Activated naive CD8-positive, alpha-beta T cell treated with anti-CD3 and anti-CD28 coated beads for 36 hours (primary cell): ENCODE measurements around the gene COQ5. TPM values are rescaled to one million over a fixed set of nuclear protein-coding genes. Genes with fewer than 3 reads are reported as not detected.
A peak's percentile ranks its signal among the peaks of the same experiment; 100 is the strongest.
"Not testable (repeated sequence)": the region's sequence is repeated elsewhere in the genome, so short reads cannot be mapped to it uniquely, and the experiment has no call there.

Experiments used
- DNase-seq: peaks from one replicate; pipeline ENCODE4 v3.0.0; 2021
- H3K27ac Mint-ChIP-seq: one replicate; pipeline ENCODE4 v1.8.0; 2022; ENCODE audit warnings: mild to moderate bottlenecking, moderate library complexity, mixed read lengths
- H3K27me3 Mint-ChIP-seq: one replicate; pipeline ENCODE4 v1.8.0; 2022; ENCODE audit warnings: mild to moderate bottlenecking, mixed read lengths
- H3K36me3 Mint-ChIP-seq: one replicate; pipeline ENCODE4 v1.8.0; 2021; ENCODE audit warnings: mild to moderate bottlenecking, mixed read lengths
- H3K4me1 Mint-ChIP-seq: one replicate; pipeline ENCODE4 v1.8.0; 2021; ENCODE audit warnings: mixed read lengths
- H3K4me3 Mint-ChIP-seq: one replicate; pipeline ENCODE4 v1.8.0; 2022; ENCODE audit warnings: mild to moderate bottlenecking, moderate library complexity, mixed read lengths
- H3K9me3 Mint-ChIP-seq: one replicate; pipeline ENCODE4 v1.8.0; 2022; ENCODE audit warnings: mixed read lengths
- total RNA-seq, 2 experiments: library from RNA; stranded (reverse); gene quantifications; one replicate each; pipeline ENCODE4 v1.2.3, GENCODE V29; 2021

The COQ5 gene
- total RNA-seq, 2 experiments from 2014 or later, result 35.0 to 35.6 TPM

GRCh38 chr12:120497524-120498150, 31.3 kb downstream of the COQ5 start:
- DNase-seq, result no peak
- Mint-ChIP-seq H3K4me1 (peaks cover 22% of the 10 kb centered on the region), H3K4me3 (peak overlapping the region; percentile 97), H3K27me3 (no peaks in the 10 kb centered on the region), H3K27ac (peak overlapping the region; percentile 32), H3K36me3 (peaks cover 26% of the 10 kb centered on the region), H3K9me3 (no peaks in the 10 kb centered on the region)

GRCh38 chr12:120496413-120497340, 32.3 kb downstream of the COQ5 start:
- Mint-ChIP-seq H3K36me3 (peaks cover 26% of the 10 kb centered on the region), H3K27ac (peak overlapping the region; percentile 91), H3K4me3 (peak overlapping the region; percentile 97), H3K4me1 (peaks cover 22% of the 10 kb centered on the region), H3K9me3 (no peaks in the 10 kb centered on the region), H3K27me3 (no peaks in the 10 kb centered on the region)
- peak; percentile 40 for DNase-seq

GRCh38 chr12:120495731-120496412, 33.1 kb downstream of the COQ5 start, which contains the start of gene DYNLL1:
Gene DYNLL1, plus strand, starts transcription at chr12:120496113. Its CDS starts 309 bp downstream, at chr12:120496422.
- Mint-ChIP-seq H3K27ac (peak within 1 kb of the TSS; percentile 91), H3K4me3 (peak within 1 kb of the TSS; percentile 97), H3K27me3 (no peaks in the 10 kb centered on the region), H3K4me1 (peaks cover 22% of the 10 kb centered on the region), H3K36me3 (peaks cover 26% of the 10 kb centered on the region), H3K9me3 (no peaks in the 10 kb centered on the region)
- peak; percentile 98 for DNase-seq

DNA sequence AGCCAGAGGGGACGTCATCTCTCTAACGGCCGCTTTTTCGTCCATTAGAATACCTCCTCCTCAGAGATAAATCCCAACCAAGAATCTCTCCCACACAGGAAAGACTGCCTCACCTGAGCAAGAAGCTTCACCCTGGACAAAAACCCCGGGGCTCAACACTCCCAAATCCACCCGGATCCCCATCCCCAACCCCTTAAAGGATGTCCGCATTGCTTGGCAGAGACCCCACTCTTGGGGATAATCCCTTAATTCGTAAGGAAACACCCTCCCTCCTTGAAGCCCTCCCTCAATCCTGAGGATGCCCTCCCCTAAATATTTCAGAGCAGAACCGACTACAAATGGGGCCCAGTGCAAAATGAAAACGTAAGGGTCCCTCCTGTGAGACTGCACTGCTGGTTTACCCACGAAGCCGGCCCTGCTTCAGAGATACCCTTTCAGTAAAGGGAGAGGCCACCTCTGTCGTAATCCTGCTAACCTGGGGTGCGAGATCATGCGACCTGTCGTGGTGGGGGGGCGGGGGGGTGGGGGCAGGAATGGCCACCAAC, 33.7 kb downstream of the COQ5 start:
- no peak for DNase-seq
- Mint-ChIP-seq H3K4me3 (peak overlapping the region; percentile 97), H3K4me1 (peaks cover 22% of the 10 kb centered on the region)

DNA sequence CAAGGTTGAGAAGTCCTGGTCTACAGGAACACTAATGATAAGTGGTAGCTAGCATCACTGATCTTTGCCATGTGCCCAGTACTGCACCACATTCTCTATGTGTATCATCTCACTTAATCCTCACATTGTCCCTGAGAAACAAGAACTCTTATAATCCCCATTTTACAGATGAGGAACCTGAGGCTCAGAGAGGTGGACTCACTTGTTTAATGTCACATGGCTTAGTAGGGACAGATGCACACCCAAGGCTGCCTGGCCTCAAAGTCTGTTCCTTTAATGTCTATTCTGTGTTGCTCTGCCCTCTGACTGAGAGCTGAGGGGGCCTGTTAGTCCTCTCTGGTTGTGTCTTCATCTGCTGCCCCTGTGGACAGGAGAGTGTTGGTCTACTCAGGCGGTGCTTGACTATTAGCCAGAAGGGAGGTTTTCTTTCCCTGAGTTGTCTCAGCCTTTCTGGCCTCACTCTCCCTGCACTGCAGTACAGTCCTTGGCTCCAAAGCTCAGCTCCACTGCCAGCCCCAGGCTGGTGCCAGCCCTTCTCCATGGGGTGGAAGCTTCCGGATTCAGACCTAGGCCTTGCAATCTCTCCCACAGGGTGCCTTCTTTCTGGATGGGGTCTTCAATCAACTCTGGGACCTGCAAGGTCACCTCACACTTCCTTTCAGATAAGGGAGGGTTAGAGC, 38.0 kb downstream of the COQ5 start:
- Mint-ChIP-seq H3K27ac (no peak overlapping the region), H3K9me3 (no peaks in the 10 kb centered on the region), H3K4me3 (no peak overlapping the region), H3K4me1 (peaks cover 10% of the 10 kb centered on the region), H3K36me3 (no peaks in the 10 kb centered on the region), H3K27me3 (no peaks in the 10 kb centered on the region)
- DNase-seq, result no peak

More for the DNA sequence above, 33.7 kb downstream of the COQ5 start:
- Mint-ChIP-seq H3K9me3 (no peaks in the 10 kb centered on the region), H3K36me3 (peaks cover 26% of the 10 kb centered on the region), H3K27me3 (no peaks in the 10 kb centered on the region), H3K27ac (peak overlapping the region; percentile 76)

DNA sequence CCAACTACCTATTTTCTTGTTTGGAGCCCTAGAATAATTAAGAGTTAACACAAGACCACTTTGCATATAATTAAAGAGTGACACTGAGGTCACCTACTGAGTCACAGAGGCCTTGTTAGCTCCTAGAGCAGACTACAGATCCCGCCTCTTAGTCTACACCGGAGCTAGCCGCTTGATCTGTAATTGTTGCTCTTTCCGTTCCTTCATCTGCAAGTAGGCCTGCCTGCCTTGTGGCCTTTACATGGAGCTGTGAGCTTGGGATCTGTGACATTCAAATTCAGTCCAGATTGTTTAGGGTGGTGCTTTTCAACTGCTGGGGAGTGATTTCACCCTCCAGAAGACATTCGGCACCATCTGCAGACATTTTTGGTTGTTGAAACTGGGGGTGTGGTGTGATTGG, 38.6 kb downstream of the COQ5 start:
- Mint-ChIP-seq H3K4me3 (no peak overlapping the region), H3K4me1 (peaks cover 9% of the 10 kb centered on the region), H3K27ac (no peak overlapping the region)

GRCh38 chr12:120489018-120489417, 39.9 kb downstream of the COQ5 start:
- Mint-ChIP-seq H3K9me3 (no peaks in the 10 kb centered on the region), H3K27ac (no peak overlapping the region), H3K4me1 (no peaks in the 10 kb centered on the region), H3K4me3 (no peak overlapping the region), H3K27me3 (no peaks in the 10 kb centered on the region), H3K36me3 (no peaks in the 10 kb centered on the region)
- no peak for DNase-seq

More for the DNA sequence above, 38.6 kb downstream of the COQ5 start:
- no peaks in the 10 kb centered on the region for H3K27me3 Mint-ChIP-seq
- no peaks in the 10 kb centered on the region for H3K9me3 Mint-ChIP-seq
- no peak for DNase-seq
- H3K36me3 Mint-ChIP-seq, result no peaks in the 10 kb centered on the region

DNA sequence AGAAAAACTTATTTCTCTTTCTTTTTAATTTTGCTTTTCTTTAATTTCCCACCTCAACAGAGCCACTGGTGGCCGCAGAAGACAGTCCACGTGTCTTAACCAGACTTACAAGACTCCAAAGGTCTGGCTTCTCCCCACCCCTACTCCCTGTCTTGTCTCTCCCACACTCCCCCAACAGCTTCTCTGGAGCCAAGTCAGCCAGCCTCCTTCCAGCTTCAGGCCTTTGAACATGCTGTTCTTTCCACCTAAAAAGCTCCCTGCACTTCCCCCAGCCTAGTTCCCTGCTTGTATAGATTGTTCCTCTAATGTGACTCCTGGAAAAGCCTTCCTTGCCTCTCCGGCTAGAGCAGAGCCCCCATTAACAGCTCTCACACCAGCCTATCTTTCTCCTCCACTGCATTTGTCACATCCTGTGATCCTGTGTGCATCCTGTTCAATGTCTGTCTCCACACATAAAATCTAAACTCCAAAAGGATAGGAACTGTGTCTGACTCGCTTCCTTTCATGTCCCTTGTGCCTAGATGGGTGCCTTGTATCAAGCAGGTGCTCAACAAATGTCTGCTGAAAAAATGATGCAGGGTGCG, 40.8 kb downstream of the COQ5 start:
- Mint-ChIP-seq H3K36me3 (no peaks in the 10 kb centered on the region), H3K9me3 (no peaks in the 10 kb centered on the region), H3K4me3 (no peak overlapping the region), H3K4me1 (no peaks in the 10 kb centered on the region), H3K27ac (no peak overlapping the region), H3K27me3 (no peaks in the 10 kb centered on the region)
- no peak for DNase-seq

GRCh38 chr12:120487552-120487951, 41.4 kb downstream of the COQ5 start:
- not testable (repeated sequence) for H3K4me1 Mint-ChIP-seq, H3K36me3 Mint-ChIP-seq, H3K9me3 Mint-ChIP-seq, H3K27ac Mint-ChIP-seq, H3K27me3 Mint-ChIP-seq, DNase-seq, H3K4me3 Mint-ChIP-seq

GRCh38 chr12:120485961-120486881, 42.7 kb downstream of the COQ5 start:
- Mint-ChIP-seq H3K27ac (no peak overlapping the region), H3K4me1 (no peaks in the 10 kb centered on the region), H3K27me3 (no peaks in the 10 kb centered on the region), H3K36me3 (no peaks in the 10 kb centered on the region), H3K4me3 (no peak overlapping the region), H3K9me3 (no peaks in the 10 kb centered on the region)
- DNase-seq, result no peak

DNA sequence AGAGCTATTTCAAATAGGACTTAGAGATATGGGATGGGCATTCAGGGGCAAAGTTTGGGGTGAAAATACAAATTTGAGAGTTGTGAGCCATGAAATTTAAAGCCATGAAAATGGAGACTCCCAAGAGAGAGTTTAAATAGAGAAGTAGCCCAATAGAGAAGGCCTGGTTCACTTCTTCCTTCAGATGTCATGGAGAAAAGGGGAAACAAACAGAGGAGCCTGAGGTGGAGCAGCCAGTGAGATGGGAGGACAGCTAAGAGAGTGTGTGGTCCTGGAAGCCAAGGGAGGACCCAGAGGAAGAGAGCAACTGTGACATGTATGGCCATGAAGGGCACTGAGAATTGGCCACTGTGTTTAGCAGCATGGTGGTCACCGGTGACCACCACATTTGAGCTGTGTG, 45.3 kb downstream of the COQ5 start:
- Mint-ChIP-seq H3K9me3 (no peaks in the 10 kb centered on the region), H3K36me3 (no peaks in the 10 kb centered on the region), H3K27me3 (no peaks in the 10 kb centered on the region), H3K27ac (no peak overlapping the region), H3K4me3 (no peak overlapping the region), H3K4me1 (no peaks in the 10 kb centered on the region)
- no peak for DNase-seq

DNA sequence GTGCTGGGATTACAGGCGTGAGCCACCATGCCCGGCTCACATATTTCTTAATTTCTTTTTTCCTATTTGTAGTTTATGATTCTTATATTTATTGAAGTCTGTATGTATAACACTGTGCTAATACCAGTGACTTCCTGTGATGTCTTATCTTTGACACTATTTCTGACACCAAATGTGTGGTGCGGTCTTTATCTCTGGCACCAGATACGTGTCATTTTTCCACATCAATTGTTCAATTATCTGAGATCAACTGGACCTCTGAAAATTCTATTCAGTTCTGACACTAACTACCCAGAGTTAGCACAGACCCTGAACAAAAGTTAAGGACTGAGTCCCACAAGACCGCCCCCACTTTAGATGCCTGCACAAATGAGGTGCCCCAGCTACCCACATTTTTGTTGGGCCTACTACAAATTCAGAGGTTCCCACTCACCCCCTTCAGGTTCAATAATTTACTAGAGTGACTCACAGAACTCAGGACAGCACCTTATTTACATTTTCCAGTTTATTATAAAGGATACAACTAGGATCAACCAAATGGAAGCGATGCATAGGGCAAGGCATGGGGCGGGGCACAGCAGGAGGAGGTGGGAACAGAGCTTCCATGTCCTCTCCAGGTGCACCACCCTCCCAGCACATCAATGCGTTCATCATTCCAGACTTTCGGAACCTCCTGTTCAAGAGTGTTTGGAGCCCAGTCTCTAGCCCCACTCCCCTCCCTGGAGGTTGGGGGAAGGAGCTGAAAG, 47.8 kb downstream of the COQ5 start:
- H3K9me3 Mint-ChIP-seq, result no peaks in the 10 kb centered on the region
- H3K36me3 Mint-ChIP-seq, result no peaks in the 10 kb centered on the region
- no peaks in the 10 kb centered on the region for H3K27me3 Mint-ChIP-seq
- H3K27ac Mint-ChIP-seq, result no peak overlapping the region
- H3K4me3 Mint-ChIP-seq, result no peak overlapping the region
- H3K4me1 Mint-ChIP-seq, result no peaks in the 10 kb centered on the region
- no peak for DNase-seq

GRCh38 chr12:120480211-120480610, 48.7 kb downstream of the COQ5 start:
- Mint-ChIP-seq H3K9me3 (no peaks in the 10 kb centered on the region), H3K4me1 (no peaks in the 10 kb centered on the region), H3K27ac (no peak overlapping the region), H3K4me3 (no peak overlapping the region), H3K27me3 (no peaks in the 10 kb centered on the region), H3K36me3 (no peaks in the 10 kb centered on the region)
- DNase-seq, result no peak
